ENCODE measurements around the gene MC4R. TPM values are rescaled to one million over a fixed set of nuclear protein-coding genes. Genes with fewer than 3 reads are reported as not detected.

The MC4R gene
- total and polyA plus RNA-seq, 2 of the 4 experiments (the other 2 are of a cell fraction), result 0.14 to 0.18 TPM

DNA sequence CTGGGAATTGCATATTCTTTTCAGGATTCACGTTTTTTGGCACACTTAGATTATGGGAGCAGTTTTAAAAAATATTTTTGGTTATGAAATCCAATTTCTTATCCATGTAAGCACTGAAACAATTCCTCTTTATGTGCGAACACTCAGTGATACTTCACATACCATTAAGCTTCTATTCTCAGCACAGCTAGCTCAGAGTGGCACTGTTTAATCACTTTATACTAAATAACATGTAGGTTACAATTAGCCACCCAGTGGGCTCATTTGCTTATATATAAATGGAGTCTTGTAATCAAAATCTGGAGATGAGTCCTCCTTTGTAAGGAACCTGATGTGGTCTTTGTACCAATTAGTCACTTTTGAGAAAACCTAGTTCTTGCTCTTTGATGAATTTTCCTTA lies 11.3 kb upstream of the MC4R start:
- no peak overlapping the region for H2AK9ac ChIP-seq (replicated peaks; ENCODE audit: low read depth, low read length, poor library complexity)
- no peak overlapping the region for H3K4me3 ChIP-seq (ENCODE audit: insufficient read depth, low read depth, low read length)
- H4K8ac ChIP-seq (ENCODE audit: low read depth in 2 of 2, low read length in 2 of 2), result no peak overlapping the region
- no peak overlapping the region for H2BK5ac ChIP-seq (ENCODE audit: low read depth, low read length, poor library complexity, severe bottlenecking)
- H4K5ac ChIP-seq (ENCODE audit: low read depth, low read length), result no peak overlapping the region
- H4K20me1 ChIP-seq (ENCODE audit: insufficient read depth, low read length), result no peaks in the 10 kb centered on the region
- no peak overlapping the region for H3K18ac ChIP-seq (ENCODE audit: low read depth, low read length)
- H4K91ac ChIP-seq (ENCODE audit: insufficient read depth, low read depth, low read length), result no peak overlapping the region
- no peak overlapping the region for H3K9ac ChIP-seq (ENCODE audit: low read depth, low read length)
- H3K79me1 ChIP-seq (ENCODE audit: low read depth in 1 of 2, low read length in 2 of 2), result no peaks in the 10 kb centered on the region
- no peak overlapping the region for H2AK5ac ChIP-seq (ENCODE audit: low read depth, low read length)
- H3K36me3 ChIP-seq (ENCODE audit: control insufficient read depth, insufficient read depth, low read length), result no peaks in the 10 kb centered on the region
- no peaks in the 10 kb centered on the region for H3K9me1 ChIP-seq (ENCODE audit: insufficient read depth, low read length)
- in situ Hi-C loops (cut with MboI; ENCODE audit: low sequenced_read_pairs) (no loop called here), dilution Hi-C loops (cut with HindIII; ENCODE audit: low sequenced_read_pairs, unreplicated experiment) (no loop called here), intact Hi-C loops (cut with micrococcal nuclease) (no loop called here)
- no TSS peak for BruUV-seq (replicated peaks)
- H2BK120ac ChIP-seq (ENCODE audit: low read depth, low read length), result no peak overlapping the region
- no peak overlapping the region for H3K56ac ChIP-seq (ENCODE audit: extremely low read depth, insufficient read depth, low read length)
- H3K4me1 ChIP-seq (ENCODE audit: control insufficient read depth, insufficient read depth, low read length), result no peaks in the 10 kb centered on the region
- no peak for DNase-seq
- TF ChIP-seq RAD21 (IDR thresholded peaks at IDR 0.05; ENCODE audit: low read length) (no peak), RFX5 (IDR thresholded peaks at IDR 0.05; ENCODE audit: low read depth, low read length) (no peak), RCOR1 (IDR thresholded peaks at IDR 0.05; ENCODE audit: insufficient replicate concordance, low read length) (no peak), POLR2A (IDR thresholded peaks at IDR 0.05; ENCODE audit: low read depth, low read length) (no peak), MAFK (IDR thresholded peaks at IDR 0.05; ENCODE audit: low read depth, low read length) (no peak), FOS (IDR thresholded peaks at IDR 0.05; ENCODE audit: low read depth, low read length) (no peak), MXI1 (IDR thresholded peaks at IDR 0.05; ENCODE audit: borderline replicate concordance, low read depth, low read length) (no peak), CHD1 (IDR thresholded peaks at IDR 0.05; ENCODE audit: low read depth, low read length) (no peak)
- TF ChIP-seq, protein P1, sequence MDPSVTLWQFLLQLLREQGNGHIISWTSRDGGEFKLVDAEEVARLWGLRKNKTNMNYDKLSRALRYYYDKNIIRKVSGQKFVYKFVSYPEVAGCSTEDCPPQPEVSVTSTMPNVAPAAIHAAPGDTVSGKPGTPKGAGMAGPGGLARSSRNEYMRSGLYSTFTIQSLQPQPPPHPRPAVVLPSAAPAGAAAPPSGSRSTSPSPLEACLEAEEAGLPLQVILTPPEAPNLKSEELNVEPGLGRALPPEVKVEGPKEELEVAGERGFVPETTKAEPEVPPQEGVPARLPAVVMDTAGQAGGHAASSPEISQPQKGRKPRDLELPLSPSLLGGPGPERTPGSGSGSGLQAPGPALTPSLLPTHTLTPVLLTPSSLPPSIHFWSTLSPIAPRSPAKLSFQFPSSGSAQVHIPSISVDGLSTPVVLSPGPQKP (IDR thresholded peaks at IDR 0.05; ENCODE audit: borderline replicate concordance, low read depth, low read length), result no peak
- H2BK20ac ChIP-seq (ENCODE audit: low read depth, low read length), result no peak overlapping the region
- POLR2A ChIA-PET (ENCODE audit: unreplicated experiment), result no interaction called here
- peaks cover 2% of the 10 kb centered on the region; the same call in 1 of the 2 replicates for H3K27me3 ChIP-seq (ENCODE audit: control insufficient read depth, insufficient read depth, low read length)
- no peak for ATAC-seq (ENCODE audit: low read depth)
- no peak overlapping the region for H3K27ac ChIP-seq (ENCODE audit: insufficient read depth, low read length)
- H3K4ac ChIP-seq (ENCODE audit: low read depth, low read length), result no peak overlapping the region
- no peak overlapping the region for H3K14ac ChIP-seq (replicated peaks; ENCODE audit: low read depth, low read length)
- no peak overlapping the region for H3K23ac ChIP-seq (ENCODE audit: low read depth, low read length)
- no peak overlapping the region for H3K4me2 ChIP-seq (ENCODE audit: low read depth, low read length)
- no peak overlapping the region for H2BK15ac ChIP-seq (ENCODE audit: low read depth, low read length)
- CTCF ChIA-PET, result no interaction called here
- H2AFZ ChIP-seq (replicated peaks; ENCODE audit: low read length, poor library complexity), result no peak overlapping the region
- no peaks in the 10 kb centered on the region for H3K9me3 ChIP-seq (ENCODE audit: control insufficient read depth, insufficient read depth, low read length)
- no CpG with 5 or more reads among the region's 2 CpGs for WGBS, 2 experiments (ENCODE audit: extremely low coverage in 2 of 2, insufficient read length in 1 of 2)
